Measurements from ENCODE around the gene PLG. TPM values are rescaled to one million over a fixed set of nuclear protein-coding genes. Genes with fewer than 3 reads are reported as not detected.
"Not testable (repeated sequence)": the region's sequence is repeated elsewhere in the genome, so short reads cannot be mapped to it uniquely, and the experiment has no call there.

The PLG gene
- total RNA-seq, 1 experiment from 2014 or later: 0.57 TPM

GRCh38 chr6:160667639-160668481, 34.2 kb upstream of the PLG start:
- in situ Hi-C loops (cut with HindIII; ENCODE audit: low pct_unique_long_range_greater_than_20kb, low sequenced_read_pairs): no loop called here
- no peak for TF ChIP-seq REST (IDR thresholded peaks at IDR 0.05; ENCODE audit: insufficient read depth in 1 of 2, low read depth in 2 of 2, low read length in 1 of 2)
- peak; percentile 82 for TF ChIP-seq CTCF (IDR thresholded peaks at IDR 0.05)
- TF ChIP-seq POLR2AphosphoS5 (IDR thresholded peaks at IDR 0.05; ENCODE audit: low read depth, low read length): no peak
- no peak for TF ChIP-seq TCF7L2 (IDR thresholded peaks at IDR 0.05; ENCODE audit: low read depth, low read length)
- no peak for TF ChIP-seq SIN3A (IDR thresholded peaks at IDR 0.05; ENCODE audit: borderline replicate concordance, insufficient read depth, low read depth, low read length)

GRCh38 chr6:160668589-160668988, 33.5 kb upstream of the PLG start:
- DNase-seq (ENCODE audit: low read depth, low spot score): no peak
- no peak for ATAC-seq
- Histone ChIP-seq H3K4me1 (ENCODE audit: control insufficient read depth, insufficient read depth, low read length) (no peaks in the 10 kb centered on the region), H3K36me3 (ENCODE audit: control insufficient read depth, insufficient read depth, low read length) (no peaks in the 10 kb centered on the region), H3K27ac (ENCODE audit: low read length) (no peak overlapping the region), H3K4me3 (ENCODE audit: low read depth in 2 of 2, low read length in 2 of 2) (no peak overlapping the region), H3K27me3 (ENCODE audit: control insufficient read depth, insufficient read depth, low read length) (no peaks in the 10 kb centered on the region), H3K9me3 (ENCODE audit: control insufficient read depth, insufficient read depth, low read depth, low read length) (no peaks in the 10 kb centered on the region)
- TF ChIP-seq CTCF (IDR thresholded peaks at IDR 0.05): no peak
- TF ChIP-seq SIN3A (IDR thresholded peaks at IDR 0.05; ENCODE audit: borderline replicate concordance, insufficient read depth, low read depth, low read length): no peak
- TF ChIP-seq TCF7L2 (IDR thresholded peaks at IDR 0.05; ENCODE audit: low read depth, low read length): no peak
- no peak for TF ChIP-seq POLR2AphosphoS5 (IDR thresholded peaks at IDR 0.05; ENCODE audit: low read depth, low read length)
- no peak for TF ChIP-seq REST (IDR thresholded peaks at IDR 0.05; ENCODE audit: insufficient read depth in 1 of 2, low read depth in 2 of 2, low read length in 1 of 2)
- CTCF ChIA-PET: no interaction called here
- POLR2A ChIA-PET: no interaction called here
- intact Hi-C loops (cut with micrococcal nuclease; ENCODE audit: unreplicated experiment): loop anchor here (1.0 kb wide), 1 partner anchor 148 kb away; no protein-coding TSS in a partner anchor
- no TSS peak for BruUV-seq (replicated peaks)
- in situ Hi-C loops (cut with HindIII; ENCODE audit: low pct_unique_long_range_greater_than_20kb, low sequenced_read_pairs): no loop called here

More at GRCh38 chr6:160667639-160668481, 34.2 kb upstream of the PLG start:
- ChIA-PET CTCF (no interaction called here), POLR2A (no interaction called here)
- no peak overlapping the region for H3K27ac ChIP-seq (ENCODE audit: low read length)
- H3K9me3 ChIP-seq (ENCODE audit: control insufficient read depth, insufficient read depth, low read depth, low read length): no peaks in the 10 kb centered on the region
- no TSS peak for BruUV-seq (replicated peaks)
- H3K27me3 ChIP-seq (ENCODE audit: control insufficient read depth, insufficient read depth, low read length): no peaks in the 10 kb centered on the region
- no peaks in the 10 kb centered on the region for H3K36me3 ChIP-seq (ENCODE audit: control insufficient read depth, insufficient read depth, low read length)
- H3K4me3 ChIP-seq (ENCODE audit: low read depth in 2 of 2, low read length in 2 of 2): no peak overlapping the region
- intact Hi-C loops (cut with micrococcal nuclease; ENCODE audit: unreplicated experiment): loop anchor here (1.0 kb wide), 1 partner anchor 148 kb away; no protein-coding TSS in a partner anchor
- ATAC-seq: peak; percentile 83
- H3K4me1 ChIP-seq (ENCODE audit: control insufficient read depth, insufficient read depth, low read length): no peaks in the 10 kb centered on the region
- DNase-seq (ENCODE audit: low read depth, low spot score): peak; percentile 25

GRCh38 chr6:160676418-160676817, 25.6 kb upstream of the PLG start:
- ATAC-seq; BruUV-seq (replicated peaks); H3K27me3 ChIP-seq (ENCODE audit: control insufficient read depth, insufficient read depth, low read length); POLR2A ChIA-PET; H3K4me3 ChIP-seq (ENCODE audit: low read depth in 2 of 2, low read length in 2 of 2); H3K36me3 ChIP-seq (ENCODE audit: control insufficient read depth, insufficient read depth, low read length); intact Hi-C loops (cut with micrococcal nuclease; ENCODE audit: unreplicated experiment); H3K27ac ChIP-seq (ENCODE audit: low read length); DNase-seq (ENCODE audit: low read depth, low spot score); H3K4me1 ChIP-seq (ENCODE audit: control insufficient read depth, insufficient read depth, low read length); H3K9me3 ChIP-seq (ENCODE audit: control insufficient read depth, insufficient read depth, low read depth, low read length); in situ Hi-C loops (cut with HindIII; ENCODE audit: low pct_unique_long_range_greater_than_20kb, low sequenced_read_pairs); CTCF ChIA-PET: not testable (repeated sequence)

Data from Panc1 (cell line).